HG03432 (cell line): Measurements from ENCODE around the gene ZSWIM6.

Experiments
- ATAC-seq: cut with Tn5 transposase; IDR thresholded peaks from one replicate; pipeline ENCODE4 v1.9.1; 2021; ENCODE audit warnings: mild to moderate bottlenecking, moderate library complexity; ENCODE audit not compliant: unreplicated experiment

Gene ZSWIM6

DNA sequence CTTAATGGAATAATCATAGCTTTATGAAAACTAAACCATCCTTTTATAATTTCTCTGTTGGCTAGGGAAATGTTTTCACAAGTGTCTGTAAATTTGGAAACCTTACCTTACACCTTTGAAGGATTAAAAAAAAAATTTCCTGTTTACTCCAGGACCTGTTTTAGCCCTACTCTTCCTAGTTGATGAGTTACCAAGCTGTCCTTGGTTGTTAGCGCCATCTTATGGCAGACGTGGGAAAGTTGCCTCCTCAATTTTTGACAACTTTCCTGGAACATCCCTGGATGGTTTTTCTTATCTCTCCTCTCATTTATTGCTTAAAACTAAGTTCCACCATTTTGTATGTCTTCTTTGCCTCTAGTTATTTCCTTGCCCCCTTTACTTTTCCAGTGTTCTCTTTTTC lies 25.7 kb downstream of the ZSWIM6 start:
- ATAC-seq, result no peak

DNA sequence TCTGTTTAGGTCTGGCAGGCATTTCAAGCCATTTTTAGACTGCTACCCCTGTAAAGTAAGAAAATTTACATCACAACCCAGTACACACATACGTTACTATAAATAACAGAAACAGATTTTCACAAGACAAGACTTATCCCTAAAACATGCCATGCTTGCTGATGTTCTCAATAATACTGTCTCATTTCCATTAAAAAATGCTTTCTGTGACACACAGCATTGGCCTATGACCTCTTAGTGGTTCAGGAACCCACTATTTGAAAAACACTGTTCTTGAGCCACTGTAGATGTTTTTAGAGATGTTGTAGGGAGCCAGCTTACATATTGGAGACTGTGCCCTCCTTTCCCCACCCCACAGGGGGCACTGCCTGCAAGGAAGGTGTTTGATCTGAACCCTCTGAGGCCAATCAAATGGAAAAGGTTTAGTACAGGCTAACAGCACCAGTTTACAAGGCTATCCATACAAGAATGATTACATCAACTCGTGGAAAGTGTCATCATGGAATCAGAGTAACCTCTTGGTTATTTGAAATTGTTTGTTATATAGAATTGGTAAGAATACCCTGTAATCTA lies 30.8 kb downstream of the ZSWIM6 start:
- no peak for ATAC-seq

GRCh38 chr5:61363401-61364114 lies 31.5 kb downstream of the ZSWIM6 start:
- no peak for ATAC-seq

DNA sequence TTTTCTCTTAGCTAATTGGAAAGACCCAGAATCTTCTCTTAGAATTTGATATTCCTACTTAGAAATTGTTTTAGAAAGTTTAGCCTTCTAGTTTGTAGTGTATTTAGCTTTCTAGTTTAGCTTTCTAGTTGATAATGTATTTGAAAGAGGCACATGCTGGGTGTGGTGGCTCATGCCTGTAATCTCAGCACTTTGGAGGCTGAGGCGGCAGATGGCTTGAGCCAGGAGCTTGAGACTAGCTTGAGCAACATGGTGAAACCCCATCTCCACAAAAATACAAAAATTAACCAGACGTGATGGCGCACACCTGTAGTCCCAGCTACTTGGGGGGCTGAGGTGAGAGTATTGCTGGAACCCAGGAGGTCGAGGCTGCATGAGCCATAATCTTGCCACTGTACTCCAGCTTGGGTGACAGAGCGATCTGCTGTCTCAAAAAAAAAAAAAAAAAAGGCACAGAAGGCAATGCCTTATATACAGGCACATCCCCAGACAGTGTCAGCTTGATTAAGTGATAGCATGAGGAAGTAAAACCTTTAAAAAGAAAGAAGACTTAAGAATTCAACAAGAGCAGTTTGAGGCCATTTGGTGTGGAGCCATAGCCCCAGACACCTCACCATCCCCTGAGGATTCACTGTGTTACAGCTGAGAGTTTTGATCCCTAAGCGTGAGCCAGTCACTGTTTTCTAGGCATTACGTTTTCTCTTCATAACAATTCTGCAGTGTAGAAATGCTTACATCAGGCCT lies 34.6 kb downstream of the ZSWIM6 start:
- no peak for ATAC-seq

DNA sequence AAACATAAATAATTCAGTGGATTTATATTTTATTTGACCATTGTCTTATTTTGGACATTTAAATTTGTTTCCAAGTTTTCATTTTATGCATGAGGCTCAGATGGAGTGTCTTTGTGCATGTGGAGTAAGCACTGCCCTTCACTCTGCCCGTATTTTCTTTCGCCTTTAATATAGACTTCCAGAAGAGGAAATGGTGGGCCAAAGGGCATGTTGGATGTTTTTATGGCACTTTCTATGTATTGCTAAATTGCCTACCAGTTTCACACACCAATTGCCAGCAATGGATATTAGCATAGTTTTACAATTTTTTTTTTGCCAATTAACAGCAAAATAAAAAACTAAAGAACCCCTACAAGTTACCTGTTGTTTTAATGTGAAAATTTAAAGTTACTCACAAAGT lies 38.4 kb downstream of the ZSWIM6 start:
- ATAC-seq, result no peak

GRCh38 chr5:61371474-61371873 lies 39.4 kb downstream of the ZSWIM6 start:
- ATAC-seq, result no peak

GRCh38 chr5:61379677-61380076 lies 47.6 kb downstream of the ZSWIM6 start:
- ATAC-seq, result no peak

GRCh38 chr5:61381968-61382367 lies 49.9 kb downstream of the ZSWIM6 start:
- ATAC-seq, result no peak

DNA sequence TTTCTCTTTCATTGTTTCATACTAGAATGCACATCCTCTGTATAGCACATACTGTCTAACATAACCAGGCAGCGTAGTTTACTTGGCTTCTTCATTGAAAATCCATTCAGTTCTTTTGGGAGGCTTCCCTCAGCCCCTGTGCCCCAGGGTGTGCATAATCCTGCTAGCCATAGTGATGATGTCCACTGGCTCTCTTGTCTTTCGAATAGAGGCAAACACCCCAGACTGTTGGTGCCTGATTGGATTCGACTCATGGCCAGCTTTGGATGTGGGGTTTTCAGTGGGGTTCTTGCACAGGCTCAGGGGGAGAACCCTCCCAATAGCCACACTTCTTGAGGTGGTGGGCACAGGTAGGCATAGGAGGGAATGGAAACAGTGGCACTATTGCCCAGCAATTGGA lies 53.6 kb downstream of the ZSWIM6 start:
- no peak for ATAC-seq

- ATAC-seq, result no peak
Measured at GRCh38 chr5:61386045-61386800, 54.2 kb downstream of the ZSWIM6 start.

- no peak for ATAC-seq
Measured at GRCh38 chr5:61389609-61390008, 57.6 kb downstream of the ZSWIM6 start.

DNA sequence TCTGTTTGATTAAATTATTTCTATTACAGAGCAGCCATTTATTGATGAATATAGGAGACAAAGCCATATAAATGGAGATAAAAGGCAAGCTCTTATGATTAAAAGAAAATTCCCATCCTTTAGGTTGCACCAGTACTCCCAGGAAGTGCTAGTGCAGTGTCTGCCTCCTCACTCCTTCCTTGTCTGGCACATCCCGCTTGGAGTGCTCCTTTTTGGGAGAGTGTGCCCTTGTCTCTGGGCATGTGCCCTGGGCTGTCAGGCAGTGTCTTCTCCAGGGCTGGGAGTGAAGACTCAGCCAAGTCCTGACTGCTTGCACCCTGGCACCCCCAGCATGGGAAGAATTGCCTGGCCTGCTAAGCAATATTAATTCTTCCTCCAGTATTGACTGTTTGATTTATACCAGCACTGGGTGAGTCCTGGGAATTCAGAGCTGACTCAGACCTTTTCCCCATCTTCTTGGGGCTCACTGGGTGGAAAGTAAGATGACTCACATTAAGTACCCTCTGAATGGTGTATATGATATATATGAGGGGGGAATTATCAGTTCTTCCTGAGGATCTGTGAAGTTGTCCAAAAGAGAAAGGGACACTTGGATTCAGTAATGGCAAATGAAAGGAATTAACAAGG lies 62.1 kb downstream of the ZSWIM6 start:
- no peak for ATAC-seq

DNA sequence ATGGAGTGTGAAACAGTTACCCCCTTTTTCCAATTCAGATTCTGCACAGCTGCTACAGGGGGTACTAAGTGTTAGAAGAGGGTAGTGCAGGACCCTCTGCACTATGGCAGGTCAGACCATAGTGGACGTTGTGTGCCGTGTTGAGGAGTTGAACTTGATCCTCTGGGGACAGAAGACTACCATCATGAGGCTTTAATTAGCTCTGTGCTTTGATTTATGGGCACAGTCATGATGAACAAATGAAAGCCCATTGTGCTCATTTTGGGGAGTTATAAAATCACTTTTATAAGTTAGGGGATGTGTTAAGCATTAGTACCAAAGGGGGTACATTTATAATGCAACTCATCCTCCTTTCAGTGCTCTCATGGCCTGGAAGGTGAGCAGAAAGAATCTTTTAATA lies 62.7 kb downstream of the ZSWIM6 start:
- ATAC-seq, result no peak

- ATAC-seq, result no peak
Measured at GRCh38 chr5:61397238-61397637, 65.2 kb downstream of the ZSWIM6 start.

DNA sequence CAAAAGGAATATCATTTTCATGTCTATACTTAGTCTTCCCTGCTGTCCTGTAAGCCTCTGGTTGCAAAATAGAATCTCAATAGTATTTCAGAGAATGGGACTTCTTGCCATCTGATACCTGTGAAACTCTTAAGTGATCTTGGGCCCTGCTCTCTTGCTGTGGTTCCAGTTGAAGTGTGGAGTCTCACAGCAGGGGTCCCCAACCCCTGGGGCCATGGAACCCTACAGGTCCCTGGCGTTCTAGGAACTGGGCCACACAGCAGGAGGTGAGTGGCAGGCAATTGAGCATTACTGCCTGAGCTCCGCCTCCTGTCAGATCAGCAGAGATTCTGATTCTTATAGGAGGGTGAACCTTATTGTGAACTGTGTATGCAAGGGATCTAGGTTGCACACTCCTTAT lies 65.9 kb downstream of the ZSWIM6 start:
- no peak for ATAC-seq

DNA sequence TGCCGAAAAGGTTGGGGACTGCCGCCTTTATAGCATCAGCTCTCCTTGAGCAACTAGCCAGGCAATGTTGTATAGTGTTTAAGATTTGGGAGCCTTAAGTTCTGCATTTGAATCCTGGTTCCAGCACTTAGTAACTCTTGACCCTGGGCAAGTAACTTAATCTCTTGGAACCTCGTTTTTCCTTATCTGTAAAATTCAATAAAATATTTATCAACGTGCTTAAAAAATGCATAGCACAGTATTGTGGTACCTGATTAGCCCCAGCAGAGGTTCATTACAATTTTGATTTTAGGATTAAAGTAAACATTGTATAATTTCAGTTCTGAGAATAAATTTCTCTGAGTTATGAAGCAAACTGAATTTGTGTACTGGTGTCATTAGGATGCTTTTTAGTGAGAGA lies 66.4 kb downstream of the ZSWIM6 start:
- no peak for ATAC-seq

DNA sequence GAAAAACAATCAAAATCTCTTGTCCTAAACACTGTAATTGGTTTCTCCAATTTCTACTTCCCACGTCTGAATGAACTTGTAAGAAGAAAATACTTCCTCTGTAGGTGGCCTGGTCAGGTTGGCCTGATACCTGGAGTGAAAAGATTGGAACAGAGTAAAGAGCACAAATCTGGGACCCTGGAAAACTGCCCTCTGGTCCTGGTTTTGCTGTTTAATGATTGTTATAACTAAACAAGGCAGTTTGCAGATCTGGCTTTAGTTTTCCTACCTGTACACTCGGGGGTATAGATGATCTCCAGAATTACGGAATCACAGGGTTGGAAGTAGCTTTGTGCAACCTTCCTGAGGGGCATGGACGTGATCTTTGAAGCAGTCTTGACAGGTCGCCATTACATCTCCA lies 67.6 kb downstream of the ZSWIM6 start:
- no peak for ATAC-seq

GRCh38 chr5:61401726-61402125 lies 69.7 kb downstream of the ZSWIM6 start:
- ATAC-seq, result no peak

DNA sequence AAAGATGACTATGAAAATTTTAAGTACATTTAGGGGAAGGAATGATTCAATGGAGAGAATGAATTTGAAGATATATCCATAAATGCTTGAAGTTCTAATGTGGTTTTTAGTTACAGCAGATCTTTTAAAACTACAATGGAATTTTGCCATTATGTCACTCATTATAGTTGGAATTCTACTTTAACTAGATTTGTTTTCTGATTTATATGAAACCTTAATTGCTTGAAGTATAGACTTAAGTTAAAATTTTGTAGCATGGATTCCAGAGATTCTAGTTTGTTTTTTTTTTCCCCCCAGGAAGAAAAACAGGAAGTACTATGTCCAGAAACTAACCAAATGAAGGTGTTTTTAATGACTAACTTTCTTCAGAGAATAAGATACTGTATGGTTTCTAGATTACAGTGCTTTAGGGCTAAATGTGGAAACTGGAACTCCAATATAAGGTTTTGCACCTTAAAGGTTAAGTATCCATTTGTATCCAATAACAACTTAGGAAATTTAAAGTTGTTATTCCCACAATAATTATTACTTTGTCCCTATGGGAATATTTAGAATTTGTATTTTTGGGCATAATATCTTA lies 70.3 kb downstream of the ZSWIM6 start:
- peak; percentile 49 for ATAC-seq

GRCh38 chr5:61402970-61403900 lies 71.2 kb downstream of the ZSWIM6 start:
- no peak for ATAC-seq
